Calu3 (cell line): ENCODE results near the gene C1QL3. TPM values are rescaled to one million over a fixed set of nuclear protein-coding genes. Genes with fewer than 3 reads are reported as not detected.

Experiments used
- BruUV-seq: library from RNA; stranded (reverse); fragments of 400-500 nt; replicated peaks from 2 replicates; lab custom pipeline; 2021; lab: Mats Ljungman, UMichigan
- CTCF ChIA-PET: fragments of 300-600 bp; sonication (Branson Sonifier 250); formaldehyde crosslinking; loops from one replicate; lab custom pipeline; 2022; ENCODE audit warnings: antibody characterized with exemption; lab: Charles Lee
- DNase-seq: peaks from one replicate; pipeline ENCODE4 v3.0.0; 2022
- H3K27ac Mint-ChIP-seq: one replicate; pipeline ENCODE4 v1.8.0; 2022; ENCODE audit warnings: mixed read lengths; ENCODE audit not compliant: unreplicated experiment
- H3K27me3 Mint-ChIP-seq: one replicate; pipeline ENCODE4 v1.8.0; 2022; ENCODE audit warnings: mixed read lengths; ENCODE audit not compliant: unreplicated experiment
- H3K36me3 Mint-ChIP-seq: one replicate; pipeline ENCODE4 v1.8.0; 2022; ENCODE audit warnings: mild to moderate bottlenecking, moderate library complexity, mixed read lengths; ENCODE audit not compliant: insufficient read depth, unreplicated experiment
- H3K4me1 Mint-ChIP-seq: one replicate; pipeline ENCODE4 v1.8.0; 2022; ENCODE audit warnings: mild to moderate bottlenecking, low read depth, mixed read lengths; ENCODE audit not compliant: unreplicated experiment
- H3K4me3 Mint-ChIP-seq: one replicate; pipeline ENCODE4 v1.8.0; 2022; ENCODE audit warnings: mild to moderate bottlenecking, low read depth, moderate library complexity, mixed read lengths; ENCODE audit not compliant: unreplicated experiment
- H3K9me3 Mint-ChIP-seq: one replicate; pipeline ENCODE4 v1.8.0; 2022; ENCODE audit warnings: low read depth, mixed read lengths; ENCODE audit not compliant: unreplicated experiment
- intact Hi-C: fragments of 100-400 bp; cut with micrococcal nuclease; formaldehyde crosslinking; loops from one replicate; pipeline ENCODE4 v1.10.0; 2022; ENCODE audit not compliant: unreplicated experiment
- total RNA-seq: library from RNA; stranded (reverse); gene quantifications from 2 replicates; pipeline ENCODE4 v1.2.3, GENCODE V29; 2022
- TF ChIP-seq, protein P1 (sequence below): fragments of 200-600 bp; IDR thresholded peaks from one replicate; pipeline ENCODE4 v1.8.0; 2022; ENCODE audit warnings: antibody characterized with exemption; ENCODE audit not compliant: unreplicated experiment

Gene C1QL3
- total RNA-seq, 1 experiment from 2014 or later, result not detected

GRCh38 chr10:16483241-16483917 lies 38.3 kb downstream of the C1QL3 start:
- Mint-ChIP-seq H3K4me1 (no peaks in the 10 kb centered on the region), H3K9me3 (no peaks in the 10 kb centered on the region), H3K4me3 (no peak overlapping the region), H3K27ac (no peak overlapping the region), H3K27me3 (no peaks in the 10 kb centered on the region), H3K36me3 (peaks cover 4% of the 10 kb centered on the region)
- TF ChIP-seq, protein P1, sequence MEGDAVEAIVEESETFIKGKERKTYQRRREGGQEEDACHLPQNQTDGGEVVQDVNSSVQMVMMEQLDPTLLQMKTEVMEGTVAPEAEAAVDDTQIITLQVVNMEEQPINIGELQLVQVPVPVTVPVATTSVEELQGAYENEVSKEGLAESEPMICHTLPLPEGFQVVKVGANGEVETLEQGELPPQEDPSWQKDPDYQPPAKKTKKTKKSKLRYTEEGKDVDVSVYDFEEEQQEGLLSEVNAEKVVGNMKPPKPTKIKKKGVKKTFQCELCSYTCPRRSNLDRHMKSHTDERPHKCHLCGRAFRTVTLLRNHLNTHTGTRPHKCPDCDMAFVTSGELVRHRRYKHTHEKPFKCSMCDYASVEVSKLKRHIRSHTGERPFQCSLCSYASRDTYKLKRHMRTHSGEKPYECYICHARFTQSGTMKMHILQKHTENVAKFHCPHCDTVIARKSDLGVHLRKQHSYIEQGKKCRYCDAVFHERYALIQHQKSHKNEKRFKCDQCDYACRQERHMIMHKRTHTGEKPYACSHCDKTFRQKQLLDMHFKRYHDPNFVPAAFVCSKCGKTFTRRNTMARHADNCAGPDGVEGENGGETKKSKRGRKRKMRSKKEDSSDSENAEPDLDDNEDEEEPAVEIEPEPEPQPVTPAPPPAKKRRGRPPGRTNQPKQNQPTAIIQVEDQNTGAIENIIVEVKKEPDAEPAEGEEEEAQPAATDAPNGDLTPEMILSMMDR, result no peak
- BruUV-seq, result no TSS peak
- no peak for DNase-seq
- CTCF ChIA-PET, result no interaction called here
- intact Hi-C loops, result no loop called here

DNA sequence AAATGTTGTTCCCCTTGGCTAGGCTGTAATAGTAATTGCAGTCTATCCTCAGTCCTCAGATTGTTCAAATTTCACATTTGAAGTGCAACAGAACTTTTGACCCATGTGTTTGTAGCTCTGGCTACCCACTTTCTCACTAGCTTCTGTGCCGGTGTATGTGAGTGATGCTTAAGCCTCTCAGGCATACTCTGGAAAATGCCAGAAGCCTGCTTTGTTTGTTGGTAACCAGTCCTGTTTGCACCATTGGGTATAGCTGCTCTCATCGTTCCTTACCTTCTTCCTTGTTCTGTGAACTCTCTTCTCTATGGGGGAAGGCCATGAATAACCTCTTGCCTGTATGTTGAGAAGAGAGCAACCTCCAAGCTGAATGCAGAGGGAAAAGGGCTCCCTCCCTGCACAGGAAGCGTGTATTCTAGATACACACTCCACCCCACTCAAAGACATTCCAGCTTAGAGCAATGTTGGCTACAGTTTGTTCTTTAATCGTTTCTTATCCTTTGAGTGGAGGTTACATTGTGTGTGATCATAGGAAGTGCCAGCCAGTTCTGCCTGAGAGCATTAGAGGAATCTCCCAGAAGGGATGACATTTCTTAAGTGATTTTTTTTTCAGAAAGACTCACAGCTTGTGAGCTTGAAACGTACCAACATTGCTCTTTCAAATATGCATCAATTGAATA lies 40.5 kb downstream of the C1QL3 start:
- Mint-ChIP-seq H3K36me3 (peaks cover 1% of the 10 kb centered on the region), H3K27me3 (no peaks in the 10 kb centered on the region), H3K4me1 (no peaks in the 10 kb centered on the region), H3K4me3 (no peak overlapping the region), H3K27ac (no peak overlapping the region), H3K9me3 (no peaks in the 10 kb centered on the region)
- DNase-seq, result no peak
- TF ChIP-seq, protein P1, result no peak
- CTCF ChIA-PET, result interaction anchor here (1.7 kb wide), 1 partner anchor 13 kb away, joined by 3 read pairs; no protein-coding TSS in a partner anchor
- intact Hi-C loops, result no loop called here
- BruUV-seq, result no TSS peak

GRCh38 chr10:16478801-16479200 lies 42.9 kb downstream of the C1QL3 start:
- intact Hi-C loops, result no loop called here
- Mint-ChIP-seq H3K27me3 (no peaks in the 10 kb centered on the region), H3K4me3 (no peak overlapping the region), H3K27ac (no peak overlapping the region), H3K36me3 (no peaks in the 10 kb centered on the region), H3K4me1 (no peaks in the 10 kb centered on the region), H3K9me3 (no peaks in the 10 kb centered on the region)
- TF ChIP-seq, protein P1, result no peak
- CTCF ChIA-PET, result no interaction called here
- no TSS peak for BruUV-seq
- no peak for DNase-seq

DNA sequence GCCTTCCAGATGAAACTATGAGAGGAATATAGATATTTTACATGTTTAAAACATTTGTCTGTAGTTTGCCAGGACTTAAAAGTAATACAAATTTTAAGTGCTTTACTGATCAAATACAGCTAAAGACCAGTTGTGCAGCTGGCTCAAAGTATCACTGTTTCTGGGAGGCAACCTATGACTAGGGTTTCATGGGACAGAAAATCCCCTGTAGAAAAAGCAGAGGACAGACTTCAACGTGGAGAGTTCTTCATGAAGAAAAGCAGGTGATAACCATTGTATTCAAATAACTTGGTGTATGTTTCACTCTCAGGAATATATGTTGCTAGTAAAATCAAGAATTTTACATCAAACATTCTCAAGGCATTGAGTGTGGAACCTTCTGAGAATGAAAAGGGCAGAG lies 43.9 kb downstream of the C1QL3 start:
- TF ChIP-seq, protein P1, result no peak
- CTCF ChIA-PET, result no interaction called here
- no peak for DNase-seq
- no peak overlapping the region for H3K27ac Mint-ChIP-seq
- H3K9me3 Mint-ChIP-seq, result no peaks in the 10 kb centered on the region
- no peaks in the 10 kb centered on the region for H3K36me3 Mint-ChIP-seq
- no peak overlapping the region for H3K4me3 Mint-ChIP-seq
- no peaks in the 10 kb centered on the region for H3K27me3 Mint-ChIP-seq
- intact Hi-C loops, result no loop called here
- no TSS peak for BruUV-seq
- no peaks in the 10 kb centered on the region for H3K4me1 Mint-ChIP-seq
